PFSK-1 (cell line): ENCODE measurements around the gene NAMPT.

Experiments
- FOXP2 ChIP-seq: optimal IDR thresholded peaks from 2 replicates; pipeline ENCODE3; 2011; ENCODE audit warnings: borderline replicate concordance, control low read depth, inconsistent platforms; ENCODE audit not compliant: insufficient read depth; ENCODE audit errors: extremely low read length, extremely low read depth
- POLR2AphosphoS5 ChIP-seq: IDR thresholded peaks from 2 replicates; pipeline ENCODE4 v1.6.1; 2012; ENCODE audit warnings: low read depth, mild to moderate bottlenecking, control low read depth, low read length, moderate library complexity
- REST ChIP-seq, 2 experiments: IDR thresholded peaks; 2 replicates each; pipeline versions ENCODE4 v1.6.1 to v1.8.0; 2011 to 2012; ENCODE audit warnings: low read depth in 2 of 2, low read length in 2 of 2, control low read depth in 1 of 2, inconsistent platforms in 1 of 2, mild to moderate bottlenecking in 1 of 2, moderate library complexity in 1 of 2; ENCODE audit not compliant: insufficient read depth in 1 of 2
- SIN3A ChIP-seq: IDR thresholded peaks from 2 replicates; pipeline ENCODE4 v1.6.1; 2012; ENCODE audit warnings: mild to moderate bottlenecking, low read length, moderate library complexity, borderline replicate concordance; ENCODE audit not compliant: insufficient read depth
- TAF1 ChIP-seq: IDR thresholded peaks from 2 replicates; pipeline ENCODE4 v1.6.1; 2012; ENCODE audit warnings: low read length, control low read depth, borderline replicate concordance; ENCODE audit not compliant: insufficient read depth

Gene NAMPT

GRCh38 chr7:106309362-106309761 lies 24.6 kb upstream of the NAMPT start:
- TF ChIP-seq FOXP2: no peak
- TF ChIP-seq POLR2AphosphoS5: no peak
- TF ChIP-seq TAF1: no peak
- TF ChIP-seq REST (IDR thresholded peaks at IDR 0.05; ENCODE audit: insufficient read depth in 1 of 2, low read depth in 2 of 2, low read length in 2 of 2): no peak
- TF ChIP-seq SIN3A: no peak

GRCh38 chr7:106306256-106306655 lies 21.5 kb upstream of the NAMPT start:
- TF ChIP-seq REST (IDR thresholded peaks at IDR 0.05; ENCODE audit: insufficient read depth in 1 of 2, low read depth in 2 of 2, low read length in 2 of 2) (no peak), POLR2AphosphoS5 (no peak), FOXP2 (no peak), TAF1 (no peak), SIN3A (no peak)

DNA sequence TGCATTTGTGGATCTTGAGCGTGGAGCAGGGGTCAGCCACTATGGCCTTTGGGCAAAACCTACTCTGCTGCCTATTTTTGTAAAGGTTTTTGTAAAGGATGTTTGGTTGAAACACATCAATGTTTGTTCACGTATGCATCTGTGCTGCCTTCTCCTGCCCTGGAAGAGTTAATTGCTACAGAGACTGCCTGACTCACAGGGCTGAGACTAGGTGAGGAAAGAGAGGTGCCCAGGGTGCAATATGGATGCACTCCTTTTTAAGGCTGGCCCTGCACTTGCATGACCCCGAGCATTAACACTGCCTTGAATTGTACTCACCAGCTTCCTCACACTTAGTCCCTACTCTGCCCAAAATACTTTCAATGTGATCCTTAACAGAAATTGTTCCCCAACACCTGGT lies 20.9 kb upstream of the NAMPT start:
- no peak for TF ChIP-seq FOXP2
- no peak for TF ChIP-seq POLR2AphosphoS5
- TF ChIP-seq TAF1: no peak
- no peak for TF ChIP-seq REST (IDR thresholded peaks at IDR 0.05; ENCODE audit: insufficient read depth in 1 of 2, low read depth in 2 of 2, low read length in 2 of 2)
- TF ChIP-seq SIN3A: no peak

- TF ChIP-seq SIN3A (no peak), REST (IDR thresholded peaks at IDR 0.05; ENCODE audit: insufficient read depth in 1 of 2, low read depth in 2 of 2, low read length in 2 of 2) (no peak), FOXP2 (no peak), POLR2AphosphoS5 (no peak), TAF1 (no peak)
Measured at GRCh38 chr7:106304568-106304967, 19.8 kb upstream of the NAMPT start.

GRCh38 chr7:106294334-106294733 lies 9.6 kb upstream of the NAMPT start:
- TF ChIP-seq TAF1 (no peak), REST (IDR thresholded peaks at IDR 0.05; ENCODE audit: insufficient read depth in 1 of 2, low read depth in 2 of 2, low read length in 2 of 2) (no peak), FOXP2 (no peak), SIN3A (no peak), POLR2AphosphoS5 (no peak)
